ENCODE measurements around the gene ALDH4A1. TPM values are rescaled to one million over a fixed set of nuclear protein-coding genes. Genes with fewer than 3 reads are reported as not detected.

ALDH4A1 gene
- 10 to 100 TPM in 1 of 7 donors, 1 to 10 TPM in 6; 4.4 to 13.9 (median 8.0) TPM for total RNA-seq
- 1 to 10 TPM; 2.8 to 9.7 TPM for polyA plus RNA-seq
- long read RNA-seq, donor 1, transcript ALDH4A1-202 (15 exons, 3,363 nt), result major isoform, 8 of 21 reads
- long read RNA-seq, donor 1, partial matches to known transcripts, result 8 of 21 reads
- long read RNA-seq, donor 1, other reads (novel, unspliced or antisense), result 4 of 21 reads
- long read RNA-seq, donor 2, partial matches to known transcripts, result 0 of 2 reads
- long read RNA-seq, donor 2, other reads (novel, unspliced or antisense), result 0 of 2 reads
- long read RNA-seq, donor 3, transcript ALDH4A1-202 (15 exons, 3,363 nt), result major isoform, 10 of 33 reads
- long read RNA-seq, donor 3, partial matches to known transcripts, result 20 of 33 reads
- long read RNA-seq, donor 3, other reads (novel, unspliced or antisense), result 3 of 33 reads

GRCh38 chr1:18902523-18903290 is at the start of gene ALDH4A1:
Gene ALDH4A1, minus strand, starts transcription at chr1:18902555. Its CDS starts 32 bp downstream, at chr1:18902523.
- Histone ChIP-seq H3K27ac (peak within 1 kb of the TSS; percentile 47 to 89), H3K4me1 (ENCODE audit: insufficient read depth) (peaks cover 3% of the 10 kb centered on the region), H3K9me3 (no peaks in the 10 kb centered on the region), H3K36me3 (no peaks in the 10 kb centered on the region), H3K27me3 (no peaks in the 10 kb centered on the region), H3K4me3 (peak within 1 kb of the TSS; percentile 64)
- intact Hi-C loops (cut with DNase I), result loop anchor here (2.0 to 10.0 kb wide), 5 partner anchors 52 to 342 kb away; partner anchors contain the start of gene IFFO2 (in 2 of the 4)
- 0 to 1% (median 0%) methylated on average over 53 to 55 of the region's 55 CpGs for WGBS, 3 donors
- TF ChIP-seq, protein P1, sequence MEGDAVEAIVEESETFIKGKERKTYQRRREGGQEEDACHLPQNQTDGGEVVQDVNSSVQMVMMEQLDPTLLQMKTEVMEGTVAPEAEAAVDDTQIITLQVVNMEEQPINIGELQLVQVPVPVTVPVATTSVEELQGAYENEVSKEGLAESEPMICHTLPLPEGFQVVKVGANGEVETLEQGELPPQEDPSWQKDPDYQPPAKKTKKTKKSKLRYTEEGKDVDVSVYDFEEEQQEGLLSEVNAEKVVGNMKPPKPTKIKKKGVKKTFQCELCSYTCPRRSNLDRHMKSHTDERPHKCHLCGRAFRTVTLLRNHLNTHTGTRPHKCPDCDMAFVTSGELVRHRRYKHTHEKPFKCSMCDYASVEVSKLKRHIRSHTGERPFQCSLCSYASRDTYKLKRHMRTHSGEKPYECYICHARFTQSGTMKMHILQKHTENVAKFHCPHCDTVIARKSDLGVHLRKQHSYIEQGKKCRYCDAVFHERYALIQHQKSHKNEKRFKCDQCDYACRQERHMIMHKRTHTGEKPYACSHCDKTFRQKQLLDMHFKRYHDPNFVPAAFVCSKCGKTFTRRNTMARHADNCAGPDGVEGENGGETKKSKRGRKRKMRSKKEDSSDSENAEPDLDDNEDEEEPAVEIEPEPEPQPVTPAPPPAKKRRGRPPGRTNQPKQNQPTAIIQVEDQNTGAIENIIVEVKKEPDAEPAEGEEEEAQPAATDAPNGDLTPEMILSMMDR (IDR thresholded peaks at IDR 0.05), result peak in 1 of 3 donors; percentile 8
- TF ChIP-seq POLR2A (IDR thresholded peaks at IDR 0.05), result no peak
- peak; percentile 97 to 98 (median 98) for DNase-seq

- intact Hi-C loops (cut with DNase I), result loop anchor here in 3 of 4 donors (5.0 to 10.0 kb wide), 2 partner anchors 35 to 47 kb away; partner anchors contain the start of gene ALDH4A1 (in 1 of the 3)
- WGBS, 3 donors, result 74 to 82% (median 80%) methylated on average over 8 of the region's 8 CpGs
- no peak for DNase-seq
- Histone ChIP-seq H3K27me3 (no peaks in the 10 kb centered on the region), H3K27ac (no peak overlapping the region), H3K4me1 (ENCODE audit: insufficient read depth) (peaks cover 16% of the 10 kb centered on the region), H3K36me3 (no peaks in the 10 kb centered on the region), H3K4me3 (no peak overlapping the region), H3K9me3 (no peaks in the 10 kb centered on the region)
- TF ChIP-seq EP300 (IDR thresholded peaks at IDR 0.05), result no peak
- TF ChIP-seq, protein P1 (IDR thresholded peaks at IDR 0.05), result no peak
- TF ChIP-seq POLR2A (IDR thresholded peaks at IDR 0.05), result no peak
These were observed 49.5 kb upstream of the ALDH4A1 start for GRCh38 chr1:18951818-18952391.

- Histone ChIP-seq H3K36me3 (no peaks in the 10 kb centered on the region), H3K4me1 (ENCODE audit: insufficient read depth) (peaks cover 16% of the 10 kb centered on the region), H3K9me3 (no peaks in the 10 kb centered on the region), H3K4me3 (no peak overlapping the region), H3K27me3 (no peaks in the 10 kb centered on the region), H3K27ac (no peak overlapping the region)
- intact Hi-C loops (cut with DNase I), result loop anchor here in 3 of 4 donors (5.0 to 10.0 kb wide), 2 partner anchors 34 to 47 kb away; partner anchors contain the start of gene ALDH4A1 (in 1 of the 3)
- TF ChIP-seq, protein P1 (IDR thresholded peaks at IDR 0.05), result no peak
- TF ChIP-seq EP300 (IDR thresholded peaks at IDR 0.05) (no peak), POLR2A (IDR thresholded peaks at IDR 0.05) (no peak)
- DNase-seq, result no peak
- 81 to 86% (median 83%) methylated on average over 9 of the region's 9 CpGs for WGBS, 3 donors
These were observed 49.1 kb upstream of the ALDH4A1 start for GRCh38 chr1:18951416-18951815.

Measured in ovary (tissue), 10 donors.